Limb (tissue), 2 donors: ENCODE results near the gene ALDH3A1.

Experiments
- DNase-seq, 2 donors: peaks; one replicate each; pipeline ENCODE4 v3.0.0-alpha.2; 2016; ENCODE audit errors: extremely low spot score in 2 of 2

The ALDH3A1 gene

GRCh38 chr17:19720210-19720475 is 28.0 kb downstream of the ALDH3A1 start:
- DNase-seq = no peak

GRCh38 chr17:19719355-19720209 is 28.5 kb downstream of the ALDH3A1 start:
- no peak for DNase-seq

GRCh38 chr17:19718613-19719354 is 29.3 kb downstream of the ALDH3A1 start:
- DNase-seq = no peak

- no peak for DNase-seq
Observed at GRCh38 chr17:19718041-19718612, 30.0 kb downstream of the ALDH3A1 start.

GRCh38 chr17:19717411-19717908 is 30.6 kb downstream of the ALDH3A1 start:
- no peak for DNase-seq

- DNase-seq = no peak
Observed at GRCh38 chr17:19717031-19717360, 31.1 kb downstream of the ALDH3A1 start.

GRCh38 chr17:19716108-19717030 is 31.7 kb downstream of the ALDH3A1 start, which contains the start of gene SLC47A2:
Gene SLC47A2, minus strand, starts transcription at chr17:19716584. Its CDS starts 29 bp downstream, at chr17:19716555.
- no peak for DNase-seq

- no peak for DNase-seq
Observed at GRCh38 chr17:19714542-19715411, 33.3 kb downstream of the ALDH3A1 start.

- no peak for DNase-seq
Observed at GRCh38 chr17:19713901-19714361, 34.2 kb downstream of the ALDH3A1 start.

GRCh38 chr17:19713462-19713861 is 34.6 kb downstream of the ALDH3A1 start:
- DNase-seq = no peak

- no peak for DNase-seq
Observed at GRCh38 chr17:19712436-19713004, 35.6 kb downstream of the ALDH3A1 start.

GRCh38 chr17:19709841-19710240 is 38.3 kb downstream of the ALDH3A1 start:
- DNase-seq = no peak

- DNase-seq = no peak
Observed at GRCh38 chr17:19708431-19709175, 39.5 kb downstream of the ALDH3A1 start.

- no peak for DNase-seq
Observed at GRCh38 chr17:19707728-19708221, 40.3 kb downstream of the ALDH3A1 start.

GRCh38 chr17:19706791-19707727 is 41.0 kb downstream of the ALDH3A1 start:
- DNase-seq = no peak

GRCh38 chr17:19705771-19706770 is 42.0 kb downstream of the ALDH3A1 start:
- no peak for DNase-seq

GRCh38 chr17:19705201-19705600 is 42.9 kb downstream of the ALDH3A1 start:
- no peak for DNase-seq
